NCI-H187 treated with DMSO at 0.1 percent for 48 hours (cell line): ENCODE data around the gene ZNF428.

ENCODE experiments used
- DNase-seq: peaks from one replicate; lab custom pipeline; 2025; lab: John Stamatoyannopoulos, UW

Gene ZNF428

DNA sequence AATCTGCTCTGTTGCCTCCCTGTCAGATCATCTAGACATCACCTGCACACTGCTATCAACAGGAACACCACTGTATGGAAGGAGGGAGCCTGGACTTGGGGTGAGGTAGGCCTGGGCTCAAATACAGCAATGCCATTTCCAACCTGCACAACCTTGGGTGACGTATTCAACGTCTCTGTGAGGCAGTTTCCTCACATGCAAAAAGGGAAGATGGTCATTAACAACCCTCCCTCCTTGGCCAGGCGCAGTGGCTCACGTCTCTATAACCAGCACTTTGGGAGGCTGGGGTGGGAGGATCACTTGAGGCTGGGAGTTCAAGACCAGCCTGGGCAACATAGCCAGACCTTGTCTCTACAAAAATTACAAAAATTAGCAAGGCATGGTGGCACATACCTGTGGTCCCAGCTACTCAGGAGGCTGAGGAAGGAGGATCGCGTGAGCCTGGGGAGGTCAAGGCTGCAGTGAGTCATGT is 57.2 kb downstream of the ZNF428 start:
- no peak for DNase-seq

DNA sequence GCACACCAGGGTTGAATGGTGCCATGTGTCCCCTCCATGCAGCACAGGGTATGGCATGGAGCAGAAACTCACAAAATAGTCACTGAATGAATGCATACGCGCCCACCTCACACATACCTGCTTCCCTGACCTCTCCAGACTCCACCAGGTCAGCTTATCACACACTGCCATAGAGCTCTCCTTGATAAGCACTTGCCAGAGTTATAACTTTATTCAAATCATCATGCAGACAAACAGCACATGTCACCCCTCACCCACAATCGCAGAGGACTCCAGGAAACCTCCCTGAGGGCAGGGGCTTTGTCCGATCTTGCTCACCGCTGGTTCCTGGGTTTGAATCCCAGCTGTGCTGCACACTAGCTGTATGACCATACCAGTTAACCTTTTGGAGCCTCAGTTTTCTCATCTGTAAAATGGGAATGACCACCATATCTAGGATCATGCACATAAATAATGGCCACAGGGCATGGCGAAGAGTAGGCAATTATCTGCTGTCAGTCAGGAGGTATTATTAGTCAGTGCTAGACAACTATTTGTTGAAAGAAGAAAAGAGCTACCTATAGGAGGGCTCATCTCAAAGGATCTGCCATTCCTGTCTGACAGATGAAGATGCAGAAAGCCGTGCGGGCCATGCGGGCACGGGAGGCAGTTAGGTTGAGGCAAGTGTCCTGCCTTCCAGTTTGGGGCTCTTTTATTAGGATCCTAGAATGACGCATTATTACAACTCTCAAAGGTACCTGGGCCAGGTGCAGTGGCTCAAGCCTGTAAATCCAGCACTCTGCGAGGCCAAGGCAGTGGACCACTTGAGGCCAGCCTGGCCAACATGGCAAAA is 58.1 kb downstream of the ZNF428 start:
- DNase-seq: no peak

DNA sequence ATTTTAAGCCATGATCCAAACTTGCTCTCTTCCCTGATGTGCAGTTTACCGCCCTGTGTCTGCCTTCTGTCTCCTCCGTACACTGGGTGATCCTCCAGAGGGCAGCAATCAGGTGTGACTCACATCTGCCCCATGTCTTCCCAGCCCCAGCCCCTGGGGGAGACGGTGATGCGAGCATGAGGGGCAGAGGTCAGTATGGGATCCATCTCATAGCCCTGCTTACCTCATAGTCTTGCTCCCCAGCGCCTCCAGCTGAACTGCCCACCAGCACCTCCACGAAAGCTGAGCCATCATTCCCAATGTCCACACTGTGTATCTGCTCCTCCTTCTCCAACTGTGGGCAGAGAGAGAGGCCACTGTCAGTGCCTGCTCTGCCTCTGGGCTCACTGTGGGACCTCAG is 58.7 kb downstream of the ZNF428 start:
- DNase-seq: no peak
